ENCODE measurements around the gene UGT1A1. TPM values are rescaled to one million over a fixed set of nuclear protein-coding genes. Genes with fewer than 3 reads are reported as not detected.

The UGT1A1 gene
- total RNA-seq, 1 donor from 2014 or later: not detected

DNA sequence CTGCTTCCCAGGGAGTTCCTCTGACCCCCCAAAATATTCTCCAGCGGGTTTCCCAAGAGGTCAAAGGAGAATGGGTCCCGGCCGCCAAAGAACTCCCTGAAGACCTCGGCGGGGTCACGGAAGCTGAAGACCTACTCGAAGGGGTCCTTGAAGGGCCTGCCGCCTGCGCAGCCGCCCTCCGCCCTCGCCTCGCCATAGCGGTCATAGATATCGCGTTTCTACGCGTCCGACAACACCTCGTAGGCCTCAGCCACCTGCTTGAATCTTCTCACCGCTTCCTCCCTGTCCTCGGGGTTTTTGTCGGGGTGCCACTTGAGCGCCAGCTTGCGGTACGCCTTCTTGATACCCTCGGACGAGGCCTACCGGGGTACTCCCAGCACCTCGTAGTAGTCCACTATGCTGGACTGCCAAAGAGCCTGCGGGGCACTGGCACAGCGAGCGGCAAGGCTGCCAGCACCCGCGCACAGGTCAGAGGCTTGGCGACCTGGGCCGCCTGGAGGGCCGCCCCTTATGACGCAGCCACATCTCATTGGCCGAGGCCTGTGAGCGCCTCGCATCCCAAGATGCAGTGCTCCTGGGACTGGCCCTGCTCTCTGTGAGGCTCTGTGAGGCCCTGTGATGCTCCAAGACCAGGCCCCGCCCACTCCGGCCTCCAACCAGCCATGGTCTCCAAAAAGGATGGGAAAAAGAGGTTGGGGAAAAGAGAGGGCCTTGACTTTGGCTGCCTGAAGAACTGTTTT lies 5.0 kb upstream of the UGT1A1 start:
- Mint-ChIP-seq H3K4me3 (no peak overlapping the region), H3K27ac (ENCODE audit: unreplicated experiment) (no peak overlapping the region), H3K4me1 (peaks cover 7% of the 10 kb centered on the region), H3K36me3 (ENCODE audit: low read depth) (peaks cover 11% of the 10 kb centered on the region), H3K9me3 (peaks cover 13% of the 10 kb centered on the region), H3K27me3 (ENCODE audit: low read depth) (no peaks in the 10 kb centered on the region)
- TF ChIP-seq CTCF (conservative IDR thresholded peaks at IDR 0.05): no peak
- DNase-seq (ENCODE audit: low read depth, low spot score): no peak

DNA sequence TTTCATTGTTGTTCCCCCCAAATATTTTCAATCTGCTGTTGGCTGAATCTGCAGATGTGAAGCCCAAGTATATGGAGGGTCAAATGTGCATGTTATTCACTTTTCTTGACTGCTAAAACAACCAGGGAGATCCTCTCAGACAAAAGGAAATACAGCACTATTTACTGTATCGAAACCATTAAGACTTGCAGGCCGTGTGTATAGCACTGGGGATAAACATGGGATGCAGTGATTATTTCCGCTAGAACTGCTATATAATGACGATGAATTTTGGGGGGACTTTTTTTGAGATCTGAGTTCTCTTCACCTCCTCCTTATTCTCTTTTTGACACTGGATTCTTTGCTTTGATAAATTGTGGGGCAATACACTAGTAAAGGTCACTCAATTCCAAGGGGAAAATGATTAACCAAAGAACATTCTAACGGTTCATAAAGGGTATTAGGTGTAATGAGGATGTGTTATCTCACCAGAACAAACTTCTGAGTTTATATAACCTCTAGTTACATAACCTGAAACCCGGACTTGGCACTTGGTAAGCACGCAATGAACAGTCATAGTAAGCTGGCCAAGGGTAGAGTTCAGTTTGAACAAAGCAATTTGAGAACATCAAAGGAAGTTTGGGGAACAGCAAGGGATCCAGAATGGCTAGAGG lies 3.5 kb upstream of the UGT1A1 start:
- H3K4me3 Mint-ChIP-seq: no peak overlapping the region
- peaks cover 7% of the 10 kb centered on the region for H3K4me1 Mint-ChIP-seq
- no peak for DNase-seq (ENCODE audit: low read depth, low spot score)
- H3K27ac Mint-ChIP-seq (ENCODE audit: unreplicated experiment): no peak overlapping the region
- H3K27me3 Mint-ChIP-seq (ENCODE audit: low read depth): no peaks in the 10 kb centered on the region
- peaks cover 10% of the 10 kb centered on the region for H3K9me3 Mint-ChIP-seq
- TF ChIP-seq CTCF (conservative IDR thresholded peaks at IDR 0.05): no peak
- peaks cover 6% of the 10 kb centered on the region for H3K36me3 Mint-ChIP-seq (ENCODE audit: low read depth)

DNA sequence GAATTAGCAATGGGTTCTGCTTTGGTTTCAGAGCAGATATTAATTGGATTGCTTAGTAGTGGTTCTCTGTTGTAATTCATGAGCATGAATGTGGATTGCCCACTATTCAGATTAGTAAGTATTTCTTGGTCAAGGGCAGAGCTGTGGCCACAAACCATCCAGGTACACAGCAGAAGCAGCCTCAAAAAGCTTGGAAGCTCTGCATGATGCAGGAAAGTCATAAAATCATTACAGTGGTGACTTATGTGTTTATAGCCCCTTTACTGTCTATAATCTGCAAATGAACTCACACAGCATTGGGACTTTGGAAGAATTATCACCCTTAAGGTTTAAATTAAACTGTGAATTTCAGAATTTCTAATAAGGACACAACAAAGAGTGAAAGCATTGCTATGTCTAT lies 1.9 kb upstream of the UGT1A1 start:
- H3K27me3 Mint-ChIP-seq (ENCODE audit: low read depth): no peaks in the 10 kb centered on the region

DNA sequence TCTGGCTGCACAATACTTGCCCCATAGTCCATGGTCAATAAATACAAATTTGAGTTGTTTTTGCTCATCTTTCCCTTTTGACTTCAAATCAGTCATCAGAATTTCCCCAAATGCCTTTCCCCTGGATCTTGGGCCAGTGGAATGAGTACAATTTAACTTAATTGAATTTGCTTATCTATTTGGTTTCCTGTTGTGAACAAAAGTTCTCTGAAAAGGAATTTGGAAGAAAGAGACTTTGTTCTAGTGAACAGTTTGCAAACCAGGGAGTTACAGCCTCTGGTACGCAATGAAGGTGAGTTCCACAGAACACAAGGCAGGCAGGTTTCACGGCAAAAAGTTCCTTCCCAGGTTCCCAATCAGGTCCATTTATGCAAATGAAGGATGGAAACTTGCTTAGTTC lies 1.2 kb upstream of the UGT1A1 start:
- TF ChIP-seq CTCF (conservative IDR thresholded peaks at IDR 0.05): no peak
- Mint-ChIP-seq H3K4me1 (no peaks in the 10 kb centered on the region), H3K27me3 (ENCODE audit: low read depth) (no peaks in the 10 kb centered on the region), H3K4me3 (no peak overlapping the region), H3K27ac (ENCODE audit: unreplicated experiment) (no peak overlapping the region), H3K9me3 (peaks cover 3% of the 10 kb centered on the region), H3K36me3 (ENCODE audit: low read depth) (no peaks in the 10 kb centered on the region)
- DNase-seq (ENCODE audit: low read depth, low spot score): no peak

More for the DNA sequence above, 1.9 kb upstream of the UGT1A1 start:
- TF ChIP-seq CTCF (conservative IDR thresholded peaks at IDR 0.05): no peak
- Mint-ChIP-seq H3K4me3 (no peak overlapping the region), H3K9me3 (peaks cover 3% of the 10 kb centered on the region), H3K4me1 (peaks cover under 1% of the 10 kb centered on the region), H3K36me3 (ENCODE audit: low read depth) (no peaks in the 10 kb centered on the region), H3K27ac (ENCODE audit: unreplicated experiment) (no peak overlapping the region)
- no peak for DNase-seq (ENCODE audit: low read depth, low spot score)

GRCh38 chr2:233761040-233761769 lies 1.1 kb downstream of the UGT1A1 start:
- DNase-seq (ENCODE audit: low read depth, low spot score): no peak
- no peaks in the 10 kb centered on the region for H3K27me3 Mint-ChIP-seq (ENCODE audit: low read depth)
- no peak overlapping the region for H3K4me3 Mint-ChIP-seq
- TF ChIP-seq CTCF (conservative IDR thresholded peaks at IDR 0.05): no peak
- no peaks in the 10 kb centered on the region for H3K9me3 Mint-ChIP-seq
- no peak overlapping the region for H3K27ac Mint-ChIP-seq (ENCODE audit: unreplicated experiment)
- no peaks in the 10 kb centered on the region for H3K4me1 Mint-ChIP-seq
- no peaks in the 10 kb centered on the region for H3K36me3 Mint-ChIP-seq (ENCODE audit: low read depth)
